Ishikawa (cell line): ENCODE results near the gene KCNK17.

ENCODE experiments used
- CEBPB ChIP-seq: IDR thresholded peaks from 2 replicates; pipeline ENCODE4 v1.6.1; 2012
- CREB1 ChIP-seq: IDR thresholded peaks from 2 replicates; pipeline ENCODE4 v1.6.1; 2012; ENCODE audit warnings: low read depth
- EGR1 ChIP-seq: IDR thresholded peaks from 2 replicates; pipeline ENCODE4 v1.6.1; 2012
- EP300 ChIP-seq: IDR thresholded peaks from 2 replicates; pipeline ENCODE4 v1.6.1; 2012; ENCODE audit warnings: borderline replicate concordance
- FOXM1 ChIP-seq: IDR thresholded peaks from 2 replicates; pipeline ENCODE4 v1.6.1; 2012; ENCODE audit warnings: low read depth, borderline replicate concordance
- MAX ChIP-seq: IDR thresholded peaks from 2 replicates; pipeline ENCODE4 v1.6.1; 2012
- NFIC ChIP-seq: IDR thresholded peaks from 2 replicates; pipeline ENCODE4 v1.6.1; 2012
- RAD21 ChIP-seq: IDR thresholded peaks from 2 replicates; pipeline ENCODE4 v1.6.1; 2012; ENCODE audit warnings: low read depth
- REST ChIP-seq: IDR thresholded peaks from 2 replicates; pipeline ENCODE4 v1.6.1; 2012; ENCODE audit warnings: low read depth, mild to moderate bottlenecking
- TAF1 ChIP-seq: IDR thresholded peaks from 2 replicates; pipeline ENCODE4 v1.6.1; 2012; ENCODE audit warnings: low read depth, mild to moderate bottlenecking
- TCF12 ChIP-seq: IDR thresholded peaks from 2 replicates; pipeline ENCODE4 v1.6.1; 2012; ENCODE audit warnings: low read depth
- TEAD4 ChIP-seq: IDR thresholded peaks from 2 replicates; pipeline ENCODE4 v1.6.1; 2012
- USF1 ChIP-seq: IDR thresholded peaks from 2 replicates; pipeline ENCODE4 v1.6.1; 2012
- YY1 ChIP-seq: IDR thresholded peaks from 2 replicates; pipeline ENCODE4 v1.6.1; 2012; ENCODE audit warnings: low read depth
- ZBTB7A ChIP-seq: IDR thresholded peaks from 2 replicates; pipeline ENCODE4 v1.6.1; 2012; ENCODE audit warnings: low read depth

KCNK17 gene

GRCh38 chr6:39339096-39339867 lies 25.1 kb upstream of the KCNK17 start:
- TF ChIP-seq TEAD4 (no peak), CEBPB (no peak), CREB1 (no peak), FOXM1 (no peak), NFIC (no peak), RAD21 (no peak), ZBTB7A (no peak), EP300 (no peak)

GRCh38 chr6:39338397-39338796 lies 24.2 kb upstream of the KCNK17 start:
- TF ChIP-seq CEBPB (no peak), TEAD4 (no peak), CREB1 (no peak), ZBTB7A (no peak), RAD21 (no peak), REST (no peak), FOXM1 (no peak), TCF12 (no peak), USF1 (no peak), MAX (no peak), NFIC (no peak), YY1 (no peak), EGR1 (no peak), EP300 (no peak), TAF1 (no peak)

- TF ChIP-seq MAX (no peak), EGR1 (no peak), FOXM1 (no peak), YY1 (no peak), EP300 (no peak), TCF12 (no peak), REST (no peak), NFIC (no peak), RAD21 (no peak), TEAD4 (no peak), TAF1 (no peak), USF1 (no peak), ZBTB7A (no peak), CREB1 (no peak), CEBPB (no peak)
Measured at GRCh38 chr6:39335780-39336545, 21.7 kb upstream of the KCNK17 start.

GRCh38 chr6:39333644-39334438 lies 19.6 kb upstream of the KCNK17 start:
- TF ChIP-seq TCF12 (no peak), CREB1 (no peak), EP300 (no peak), NFIC (no peak), FOXM1 (no peak), MAX (no peak), YY1 (no peak), TAF1 (no peak), REST (no peak), RAD21 (no peak), ZBTB7A (no peak), CEBPB (no peak), EGR1 (no peak)
